HG02840 (cell line): ENCODE measurements around the gene ATP1B4.
"Not testable (repeated sequence)": the region's sequence is repeated elsewhere in the genome, so short reads cannot be mapped to it uniquely, and the experiment has no call there.

Source experiments
- ATAC-seq: cut with Tn5 transposase; IDR thresholded peaks from one replicate; pipeline ENCODE4 v1.9.1; 2021; ENCODE audit warnings: mild to moderate bottlenecking, moderate library complexity, moderate number of reproducible peaks; ENCODE audit not compliant: unreplicated experiment, low FRiP score

Gene ATP1B4

GRCh38 chrX:120361764-120362305 is at the start of gene ATP1B4:
ATP1B4 (plus strand) TSS chrX:120362089; CDS start chrX:120362169, 80 bp downstream.
- ATAC-seq, result no peak

- ATAC-seq, result no peak
These were observed 46.1 kb upstream of the ATP1B4 start for GRCh38 chrX:120315776-120316175.

GRCh38 chrX:120316587-120317283 is 45.2 kb upstream of the ATP1B4 start:
- no peak for ATAC-seq

- ATAC-seq, result no peak
These were observed 43.5 kb upstream of the ATP1B4 start for GRCh38 chrX:120318411-120318810.

- no peak for ATAC-seq
These were observed 40.2 kb upstream of the ATP1B4 start for GRCh38 chrX:120321520-120322281.

GRCh38 chrX:120331116-120331515 is 30.8 kb upstream of the ATP1B4 start:
- ATAC-seq, result no peak

- ATAC-seq, result no peak
These were observed 29.5 kb upstream of the ATP1B4 start for GRCh38 chrX:120332394-120332793.

- ATAC-seq, result no peak
These were observed 27.7 kb upstream of the ATP1B4 start for GRCh38 chrX:120334151-120334550.

- ATAC-seq, result no peak
These were observed 27.3 kb upstream of the ATP1B4 start for GRCh38 chrX:120334603-120335002.

- no peak for ATAC-seq
These were observed 26.6 kb upstream of the ATP1B4 start for GRCh38 chrX:120335289-120335688.

- ATAC-seq, result no peak
These were observed 25.0 kb upstream of the ATP1B4 start for GRCh38 chrX:120336899-120337298.

- ATAC-seq, result not testable (repeated sequence)
These were observed 17.3 kb upstream of the ATP1B4 start for GRCh38 chrX:120344566-120344965.

GRCh38 chrX:120350450-120351138 is 11.3 kb upstream of the ATP1B4 start:
- ATAC-seq, result no peak

- no peak for ATAC-seq
These were observed 5.8 kb upstream of the ATP1B4 start for GRCh38 chrX:120356084-120356483.

GRCh38 chrX:120357186-120357585 is 4.7 kb upstream of the ATP1B4 start:
- no peak for ATAC-seq

GRCh38 chrX:120358737-120359456 is 3.0 kb upstream of the ATP1B4 start:
- ATAC-seq, result no peak

GRCh38 chrX:120365320-120365719 is 3.4 kb downstream of the ATP1B4 start:
- ATAC-seq, result no peak

- ATAC-seq, result no peak
These were observed 4.1 kb downstream of the ATP1B4 start for GRCh38 chrX:120365968-120366367.

- ATAC-seq, result no peak
These were observed 4.9 kb downstream of the ATP1B4 start for GRCh38 chrX:120366794-120367193.

- ATAC-seq, result no peak
These were observed 5.7 kb downstream of the ATP1B4 start for GRCh38 chrX:120367402-120368109.
